ENCODE measurements around the gene OBP2A.
"Not testable (repeated sequence)": the region's sequence is repeated elsewhere in the genome, so short reads cannot be mapped to it uniquely, and the experiment has no call there.

Gene OBP2A

DNA sequence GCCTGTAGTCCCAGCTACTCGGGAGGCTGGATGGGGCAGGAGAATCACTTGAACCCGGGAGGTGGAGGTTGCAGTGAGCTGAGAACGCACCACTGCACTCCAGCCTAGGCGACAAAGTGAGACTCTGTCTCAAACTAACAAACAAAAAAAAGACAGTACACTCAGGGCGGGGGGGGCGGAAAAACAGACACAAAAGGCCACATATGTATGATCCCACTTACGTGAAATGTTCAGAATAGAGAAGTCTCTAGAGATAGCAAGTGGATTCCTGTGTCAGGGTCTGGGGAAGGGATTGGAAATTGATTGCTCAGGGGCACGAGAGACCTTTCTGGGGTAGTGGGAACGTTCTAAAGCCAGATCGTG lies 33.7 kb upstream of the OBP2A start:
- no peak overlapping the region for H3K4me3 ChIP-seq (ENCODE audit: low read length)
- H3K56ac ChIP-seq (ENCODE audit: low read length), result no peak overlapping the region
- no peaks in the 10 kb centered on the region for H3K79me2 ChIP-seq (ENCODE audit: control insufficient read depth, insufficient read depth, low read length)
- no peak overlapping the region for H3K4ac ChIP-seq (ENCODE audit: low read depth, low read length)
- no peak overlapping the region for H2BK120ac ChIP-seq (ENCODE audit: low read depth, low read length)
- H3K18ac ChIP-seq (ENCODE audit: low read length), result no peak overlapping the region
- no peaks in the 10 kb centered on the region for H3K36me3 ChIP-seq (ENCODE audit: control insufficient read depth, insufficient read depth, low read length)
- no peak overlapping the region for H4K5ac ChIP-seq (ENCODE audit: low read length)
- no peak overlapping the region for H2BK15ac ChIP-seq (replicated peaks; ENCODE audit: low read depth)
- no peak overlapping the region for H3K4me2 ChIP-seq (ENCODE audit: low read length)
- DNase-seq, result no peak
- H3K23ac ChIP-seq (ENCODE audit: low read length), result no peak overlapping the region
- no peak overlapping the region for H2AK5ac ChIP-seq (ENCODE audit: low read length)
- no CpG with 5 or more reads among the region's 10 CpGs for WGBS (ENCODE audit: extremely low coverage, insufficient coverage, low lambda C conversion rate)
- H3K4me1 ChIP-seq (ENCODE audit: control insufficient read depth, low read depth, low read length), result no peaks in the 10 kb centered on the region
- H3K27me3 ChIP-seq (ENCODE audit: insufficient read depth, low read length, poor library complexity), result no peaks in the 10 kb centered on the region
- H4K8ac ChIP-seq (ENCODE audit: low read depth, low read length), result no peak overlapping the region
- H3K79me1 ChIP-seq (ENCODE audit: low read length), result no peaks in the 10 kb centered on the region
- no peak overlapping the region for H3K9ac ChIP-seq (ENCODE audit: low read length)
- H3K27ac ChIP-seq (ENCODE audit: low read depth, low read length), result no peak overlapping the region
- no peak overlapping the region for H2BK5ac ChIP-seq (ENCODE audit: low read length)

GRCh38 chr9:135512904-135513303 lies 33.0 kb upstream of the OBP2A start:
- no CpG with 5 or more reads among the region's 7 CpGs for WGBS (ENCODE audit: extremely low coverage, insufficient coverage, low lambda C conversion rate)

DNA sequence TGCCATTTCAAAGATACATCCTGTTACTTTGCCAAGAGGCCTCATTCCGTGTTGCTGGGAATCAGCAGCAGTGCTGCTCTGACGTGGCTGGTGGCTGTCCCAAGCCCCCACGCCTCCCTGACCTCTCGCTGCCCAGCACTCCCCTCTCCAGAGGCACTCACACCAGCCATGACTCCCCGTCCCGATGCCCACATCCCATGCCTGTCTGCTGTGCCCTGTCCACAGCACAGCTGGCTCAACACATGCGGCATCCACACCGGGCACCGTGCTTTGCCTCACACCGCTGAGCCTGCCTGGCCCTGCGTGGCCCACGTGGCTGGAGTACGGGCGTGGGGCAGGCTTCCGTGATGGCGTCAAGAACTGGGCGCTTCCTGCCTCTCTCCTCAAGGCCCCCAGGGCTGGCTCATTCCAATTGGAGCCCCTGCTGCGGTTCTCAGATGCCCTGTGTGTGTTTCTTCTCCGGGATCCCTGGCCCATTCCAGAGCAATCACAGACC lies 32.5 kb upstream of the OBP2A start:
- no peak overlapping the region for H3K4me3 ChIP-seq (ENCODE audit: low read length)
- no peak overlapping the region for H3K4ac ChIP-seq (ENCODE audit: low read depth, low read length)
- H3K79me2 ChIP-seq (ENCODE audit: control insufficient read depth, insufficient read depth, low read length), result no peaks in the 10 kb centered on the region
- H3K79me1 ChIP-seq (ENCODE audit: low read length), result no peaks in the 10 kb centered on the region
- H3K4me1 ChIP-seq (ENCODE audit: control insufficient read depth, low read depth, low read length), result no peaks in the 10 kb centered on the region
- H3K4me2 ChIP-seq (ENCODE audit: low read length), result no peak overlapping the region
- no peak overlapping the region for H2BK15ac ChIP-seq (replicated peaks; ENCODE audit: low read depth)
- H4K5ac ChIP-seq (ENCODE audit: low read length), result no peak overlapping the region
- DNase-seq, result no peak
- H3K9ac ChIP-seq (ENCODE audit: low read length), result no peak overlapping the region
- H3K18ac ChIP-seq (ENCODE audit: low read length), result no peak overlapping the region
- no peak overlapping the region for H2BK120ac ChIP-seq (ENCODE audit: low read depth, low read length)
- no peaks in the 10 kb centered on the region for H3K36me3 ChIP-seq (ENCODE audit: control insufficient read depth, insufficient read depth, low read length)
- no peaks in the 10 kb centered on the region for H3K27me3 ChIP-seq (ENCODE audit: insufficient read depth, low read length, poor library complexity)
- H3K23ac ChIP-seq (ENCODE audit: low read length), result no peak overlapping the region
- H3K56ac ChIP-seq (ENCODE audit: low read length), result peak overlapping the region; percentile 5
- no CpG with 5 or more reads among the region's 19 CpGs for WGBS (ENCODE audit: extremely low coverage, insufficient coverage, low lambda C conversion rate)
- H4K8ac ChIP-seq (ENCODE audit: low read depth, low read length), result no peak overlapping the region
- peak overlapping the region; percentile 38 for H2AK5ac ChIP-seq (ENCODE audit: low read length)
- no peak overlapping the region for H2BK5ac ChIP-seq (ENCODE audit: low read length)
- no peak overlapping the region for H3K27ac ChIP-seq (ENCODE audit: low read depth, low read length)

More at GRCh38 chr9:135512904-135513303, 33.0 kb upstream of the OBP2A start:
- H3K79me2 ChIP-seq (ENCODE audit: control insufficient read depth, insufficient read depth, low read length), result no peaks in the 10 kb centered on the region
- no peak overlapping the region for H2BK5ac ChIP-seq (ENCODE audit: low read length)
- no peak overlapping the region for H3K27ac ChIP-seq (ENCODE audit: low read depth, low read length)
- H4K5ac ChIP-seq (ENCODE audit: low read length), result no peak overlapping the region
- H3K9ac ChIP-seq (ENCODE audit: low read length), result no peak overlapping the region
- no peaks in the 10 kb centered on the region for H3K4me1 ChIP-seq (ENCODE audit: control insufficient read depth, low read depth, low read length)
- no peak overlapping the region for H3K4ac ChIP-seq (ENCODE audit: low read depth, low read length)
- no peak overlapping the region for H3K56ac ChIP-seq (ENCODE audit: low read length)
- H4K8ac ChIP-seq (ENCODE audit: low read depth, low read length), result no peak overlapping the region
- no peak overlapping the region for H2BK120ac ChIP-seq (ENCODE audit: low read depth, low read length)
- H3K4me2 ChIP-seq (ENCODE audit: low read length), result no peak overlapping the region
- no peak overlapping the region for H3K23ac ChIP-seq (ENCODE audit: low read length)
- H3K79me1 ChIP-seq (ENCODE audit: low read length), result no peaks in the 10 kb centered on the region
- H3K18ac ChIP-seq (ENCODE audit: low read length), result no peak overlapping the region
- no peak for DNase-seq
- no peak overlapping the region for H2AK5ac ChIP-seq (ENCODE audit: low read length)
- H3K36me3 ChIP-seq (ENCODE audit: control insufficient read depth, insufficient read depth, low read length), result no peaks in the 10 kb centered on the region
- H2BK15ac ChIP-seq (replicated peaks; ENCODE audit: low read depth), result no peak overlapping the region
- no peaks in the 10 kb centered on the region for H3K27me3 ChIP-seq (ENCODE audit: insufficient read depth, low read length, poor library complexity)
- no peak overlapping the region for H3K4me3 ChIP-seq (ENCODE audit: low read length)

DNA sequence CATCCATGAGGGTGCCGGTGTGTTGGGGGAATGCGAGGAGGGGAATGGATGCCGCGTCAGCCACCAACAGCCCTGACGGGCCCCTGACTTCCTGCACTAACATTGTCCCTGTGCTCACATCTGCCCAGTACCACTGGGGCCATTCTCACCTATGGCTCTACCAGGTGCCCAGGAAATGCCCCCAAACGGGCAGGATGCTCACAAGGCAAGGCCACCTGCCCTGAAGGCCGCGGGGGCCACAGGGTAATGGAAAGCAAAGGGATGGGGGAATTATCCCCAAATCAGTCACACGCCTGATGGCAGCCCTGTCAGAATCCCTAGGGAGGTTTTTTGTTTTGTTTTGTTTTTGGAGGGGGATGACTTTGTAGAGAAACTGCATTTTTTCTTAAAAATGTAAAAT lies 32.0 kb upstream of the OBP2A start:
- H3K4me2 ChIP-seq (ENCODE audit: low read length); H3K4me3 ChIP-seq (ENCODE audit: low read length); H3K36me3 ChIP-seq (ENCODE audit: control insufficient read depth, insufficient read depth, low read length); H3K56ac ChIP-seq (ENCODE audit: low read length); H3K79me2 ChIP-seq (ENCODE audit: control insufficient read depth, insufficient read depth, low read length); H4K5ac ChIP-seq (ENCODE audit: low read length); H3K4ac ChIP-seq (ENCODE audit: low read depth, low read length); H3K27me3 ChIP-seq (ENCODE audit: insufficient read depth, low read length, poor library complexity); H3K4me1 ChIP-seq (ENCODE audit: control insufficient read depth, low read depth, low read length); H2BK5ac ChIP-seq (ENCODE audit: low read length); H3K9ac ChIP-seq (ENCODE audit: low read length); H4K8ac ChIP-seq (ENCODE audit: low read depth, low read length); H3K23ac ChIP-seq (ENCODE audit: low read length); H2AK5ac ChIP-seq (ENCODE audit: low read length); H3K18ac ChIP-seq (ENCODE audit: low read length); H3K79me1 ChIP-seq (ENCODE audit: low read length); H3K27ac ChIP-seq (ENCODE audit: low read depth, low read length); H2BK15ac ChIP-seq (replicated peaks; ENCODE audit: low read depth); DNase-seq; H2BK120ac ChIP-seq (ENCODE audit: low read depth, low read length): not testable (repeated sequence)
- WGBS (ENCODE audit: extremely low coverage, insufficient coverage, low lambda C conversion rate), result no CpG with 5 or more reads among the region's 9 CpGs

GRCh38 chr9:135514342-135515082 lies 31.4 kb upstream of the OBP2A start:
- Histone ChIP-seq H3K4me1 (ENCODE audit: control insufficient read depth, low read depth, low read length) (no peaks in the 10 kb centered on the region), H2BK120ac (ENCODE audit: low read depth, low read length) (no peak overlapping the region), H4K5ac (ENCODE audit: low read length) (no peak overlapping the region), H3K23ac (ENCODE audit: low read length) (no peak overlapping the region), H2BK5ac (ENCODE audit: low read length) (no peak overlapping the region), H3K27ac (ENCODE audit: low read depth, low read length) (no peak overlapping the region), H3K79me1 (ENCODE audit: low read length) (no peaks in the 10 kb centered on the region), H3K27me3 (ENCODE audit: insufficient read depth, low read length, poor library complexity) (no peaks in the 10 kb centered on the region), H2AK5ac (ENCODE audit: low read length) (no peak overlapping the region), H3K4ac (ENCODE audit: low read depth, low read length) (no peak overlapping the region), H3K4me2 (ENCODE audit: low read length) (no peak overlapping the region), H3K4me3 (ENCODE audit: low read length) (no peak overlapping the region), H3K79me2 (ENCODE audit: control insufficient read depth, insufficient read depth, low read length) (no peaks in the 10 kb centered on the region), H2BK15ac (replicated peaks; ENCODE audit: low read depth) (no peak overlapping the region), H3K18ac (ENCODE audit: low read length) (no peak overlapping the region), H3K9ac (ENCODE audit: low read length) (no peak overlapping the region), H4K8ac (ENCODE audit: low read depth, low read length) (no peak overlapping the region), H3K36me3 (ENCODE audit: control insufficient read depth, insufficient read depth, low read length) (no peaks in the 10 kb centered on the region), H3K56ac (ENCODE audit: low read length) (no peak overlapping the region)
- WGBS (ENCODE audit: extremely low coverage, insufficient coverage, low lambda C conversion rate), result no CpG with 5 or more reads among the region's 17 CpGs
- DNase-seq, result no peak
